HG03175 (cell line): ENCODE results near the gene NPTXR.
"Not testable (repeated sequence)": the region's sequence is repeated elsewhere in the genome, so short reads cannot be mapped to it uniquely, and the experiment has no call there.

ENCODE experiments used
- ATAC-seq: cut with Tn5 transposase; IDR thresholded peaks from one replicate; pipeline ENCODE4 v1.9.1; 2021; ENCODE audit warnings: mild to moderate bottlenecking, moderate library complexity; ENCODE audit not compliant: unreplicated experiment

NPTXR gene

GRCh38 chr22:38832005-38832978, 11.5 kb downstream of the NPTXR start:
- no peak for ATAC-seq

GRCh38 chr22:38831166-38831945, 12.5 kb downstream of the NPTXR start:
- ATAC-seq: no peak

- ATAC-seq: no peak
These were observed 13.1 kb downstream of the NPTXR start for GRCh38 chr22:38830845-38831108.

DNA sequence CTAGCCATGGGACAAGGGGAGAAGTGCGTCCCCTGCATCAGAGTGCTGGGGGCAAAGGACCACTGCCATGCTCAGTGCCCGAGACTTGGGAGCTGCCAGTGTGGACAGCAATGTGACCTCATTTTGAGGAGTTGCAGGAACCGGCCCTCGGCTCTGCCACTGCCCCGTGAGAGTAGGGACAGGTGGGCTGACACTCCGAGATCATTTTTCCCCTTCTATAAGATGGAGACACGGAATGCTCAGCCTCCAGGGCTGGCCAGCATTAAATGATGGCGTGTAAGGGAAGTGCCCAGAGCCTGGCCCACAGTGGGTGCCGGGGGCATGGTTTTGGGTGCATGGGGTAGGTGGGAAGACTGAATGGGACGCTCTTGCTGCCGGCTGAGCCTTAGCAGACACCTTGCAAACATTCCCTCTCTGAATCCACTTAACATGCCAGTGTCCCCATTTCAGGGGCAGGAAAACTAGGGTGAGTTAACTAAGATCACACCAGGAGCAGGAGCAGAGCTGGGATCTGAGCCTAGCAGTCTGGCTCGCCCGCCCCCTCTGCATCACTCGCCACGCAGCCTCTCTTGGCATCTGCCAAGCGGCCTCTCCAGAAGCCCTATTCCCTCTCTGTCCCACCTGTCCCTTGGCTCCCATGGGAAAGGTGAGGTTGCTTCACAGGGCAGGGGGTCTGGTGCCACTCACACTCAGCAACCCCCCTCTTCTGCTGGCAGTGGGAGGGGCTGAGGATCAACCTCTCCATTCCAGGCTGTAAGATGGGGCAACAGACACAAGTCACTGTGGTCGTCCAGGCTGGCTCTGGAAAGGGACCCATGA, 13.6 kb downstream of the NPTXR start:
- no peak for ATAC-seq

DNA sequence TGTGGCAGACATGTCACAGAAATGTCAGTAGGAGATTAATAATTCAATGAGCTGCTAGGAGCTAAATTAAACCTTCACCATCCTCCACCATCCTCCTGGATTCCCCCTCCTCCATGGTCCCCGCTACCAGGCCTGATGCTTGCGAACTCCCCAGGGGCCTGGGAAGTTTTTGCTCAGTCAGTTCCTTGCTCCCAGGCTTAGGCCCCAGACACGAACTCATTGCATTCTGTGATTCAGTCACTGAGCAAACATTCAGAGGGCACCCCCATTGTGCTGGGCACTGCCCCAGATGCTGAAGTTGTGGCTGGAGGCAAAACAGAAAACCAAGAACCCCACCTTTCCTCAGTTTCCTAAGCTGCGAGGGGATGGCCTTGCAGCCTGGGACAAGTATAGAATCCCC, 14.3 kb downstream of the NPTXR start:
- ATAC-seq: no peak

- ATAC-seq: no peak
These were observed 15.1 kb downstream of the NPTXR start for GRCh38 chr22:38828616-38829205.

GRCh38 chr22:38828191-38828590, 15.6 kb downstream of the NPTXR start:
- ATAC-seq: no peak

GRCh38 chr22:38827510-38827909, 16.3 kb downstream of the NPTXR start:
- no peak for ATAC-seq

- no peak for ATAC-seq
These were observed 17.0 kb downstream of the NPTXR start for GRCh38 chr22:38826801-38827200.

DNA sequence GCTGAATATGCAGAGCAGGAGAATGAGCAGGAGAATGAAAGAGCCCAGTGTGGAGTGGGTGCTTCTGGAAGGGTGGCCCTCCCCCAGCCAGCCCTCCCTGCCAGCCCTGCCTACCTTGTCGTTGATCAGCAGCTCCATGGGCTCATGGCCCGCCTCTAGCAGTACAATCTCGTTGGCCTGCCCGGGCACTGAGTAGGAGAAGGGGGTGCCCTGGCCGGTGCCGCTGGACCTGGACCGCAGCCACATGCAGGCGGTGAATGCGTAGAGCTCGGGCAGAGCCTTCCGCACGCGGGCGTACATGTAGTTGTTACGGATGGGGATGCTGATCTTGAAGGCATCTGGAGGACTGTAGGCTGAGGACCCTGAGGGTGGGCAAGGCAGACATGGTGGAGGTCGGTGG, 17.4 kb downstream of the NPTXR start:
- no peak for ATAC-seq

DNA sequence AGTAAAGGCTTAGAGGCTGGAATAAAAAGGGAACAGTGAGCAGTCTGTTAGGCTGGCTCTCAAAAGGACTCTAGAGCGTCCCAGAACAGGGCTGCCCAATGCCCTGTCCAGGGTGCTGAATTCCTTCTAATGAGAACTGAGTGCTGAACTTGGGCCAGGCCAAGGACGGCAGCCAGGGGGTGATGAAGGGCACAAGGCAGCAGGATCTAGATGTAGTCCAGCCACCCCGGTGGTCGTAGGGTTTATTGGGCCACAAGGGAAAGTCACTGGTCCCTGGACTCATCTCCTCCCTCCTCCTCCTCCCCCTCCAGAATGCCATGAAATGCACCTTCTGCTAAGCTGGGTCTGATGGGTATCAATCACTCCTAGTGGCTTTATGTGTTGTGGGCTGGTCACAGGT, 19.2 kb downstream of the NPTXR start:
- no peak for ATAC-seq

DNA sequence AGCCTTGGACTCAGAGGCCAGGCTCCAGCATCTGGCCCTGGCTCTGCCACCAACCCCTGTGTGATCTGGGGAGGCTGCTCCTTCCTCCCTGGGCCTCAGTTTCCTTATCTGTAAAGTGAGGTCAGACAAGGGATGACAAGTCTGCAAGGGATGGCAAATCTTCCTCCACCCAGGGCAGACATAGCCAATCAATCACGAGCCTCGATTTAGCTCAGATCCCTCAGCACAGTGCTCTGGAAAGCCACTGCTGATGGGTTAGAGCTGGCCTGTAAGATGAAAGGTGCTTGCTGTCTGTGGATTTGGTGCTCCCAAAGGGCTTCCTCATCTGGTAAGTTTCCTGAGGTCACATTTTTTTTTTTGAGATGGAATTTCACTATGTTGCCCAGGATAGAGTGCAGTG, 20.2 kb downstream of the NPTXR start:
- no peak for ATAC-seq

DNA sequence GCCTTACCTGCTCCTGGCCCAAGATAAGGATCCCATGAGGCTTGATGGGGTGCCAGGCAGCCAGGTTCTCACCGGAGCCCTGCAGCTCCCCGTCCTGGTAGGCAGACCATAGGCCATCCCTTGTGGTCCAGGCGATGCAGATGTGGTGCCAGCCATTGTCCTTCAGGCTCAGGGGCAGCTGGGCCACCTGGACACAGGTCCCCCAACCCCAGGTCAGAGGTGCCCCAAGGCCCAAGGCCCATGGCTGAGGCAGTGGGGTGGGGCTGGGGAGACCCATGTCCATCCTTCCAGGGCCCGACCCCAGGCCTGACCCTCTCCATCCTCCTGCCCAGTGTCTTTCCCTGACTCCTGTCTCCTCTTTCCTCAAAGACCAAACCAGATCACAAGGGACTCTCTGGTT, 20.8 kb downstream of the NPTXR start:
- ATAC-seq: no peak

GRCh38 chr22:38820020-38820419, 23.8 kb downstream of the NPTXR start:
- ATAC-seq: no peak

GRCh38 chr22:38819387-38819940, 24.4 kb downstream of the NPTXR start:
- ATAC-seq: no peak

- no peak for ATAC-seq
These were observed 26.6 kb downstream of the NPTXR start for GRCh38 chr22:38817196-38817595.

GRCh38 chr22:38815842-38816241, 28.0 kb downstream of the NPTXR start:
- ATAC-seq: no peak

DNA sequence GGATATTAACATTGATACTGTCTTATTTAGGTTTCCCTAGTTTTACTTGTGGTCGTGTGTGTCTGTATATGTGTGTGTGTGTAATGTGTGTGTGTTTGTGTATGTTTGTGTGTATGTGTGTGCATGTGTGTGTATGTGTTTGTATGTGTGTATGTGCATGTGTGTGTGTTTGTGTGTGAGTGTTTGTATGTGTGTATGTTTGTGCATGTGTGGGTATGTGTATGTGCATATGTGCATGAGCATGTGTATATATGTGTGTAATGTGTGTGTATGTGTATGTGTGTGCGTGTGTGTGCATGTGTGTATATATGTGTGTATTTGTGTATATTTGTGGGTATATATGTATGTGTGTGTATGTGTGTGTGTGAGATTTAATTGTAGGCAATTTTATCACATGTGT, 32.6 kb downstream of the NPTXR start:
- no peak for ATAC-seq

DNA sequence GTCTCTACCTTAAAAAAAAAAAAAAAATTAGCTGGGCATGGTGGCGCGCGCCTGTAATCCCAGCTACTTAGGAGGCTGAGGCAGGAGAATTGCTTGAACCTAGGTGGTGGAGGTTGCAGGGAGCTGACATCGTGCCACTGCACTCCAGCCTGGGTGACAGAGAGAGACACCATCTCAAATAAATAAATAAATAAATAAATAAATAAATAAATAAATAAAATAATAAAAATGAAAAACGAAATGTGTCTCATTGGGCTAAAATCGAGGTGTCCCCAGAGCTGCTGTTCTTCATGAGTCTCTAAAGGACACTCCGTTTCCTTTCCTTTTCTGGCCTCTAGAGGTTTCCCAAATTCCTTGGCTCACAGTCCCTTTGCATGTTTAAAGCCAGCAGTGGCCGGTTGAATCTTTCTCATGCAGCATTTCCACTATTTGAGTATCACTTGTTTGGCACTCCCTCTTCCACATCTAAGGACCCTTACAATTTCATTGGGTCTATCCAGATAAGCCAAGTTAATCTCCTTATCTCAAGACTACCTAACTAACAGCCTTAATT, 38.7 kb downstream of the NPTXR start:
- not testable (repeated sequence) for ATAC-seq

- ATAC-seq: no peak
These were observed 41.1 kb downstream of the NPTXR start for GRCh38 chr22:38802671-38803121.
